ENCODE data around the gene RBM22. TPM values are rescaled to one million over a fixed set of nuclear protein-coding genes. Genes with fewer than 3 reads are reported as not detected.

The RBM22 gene
- total RNA-seq, 4 donors from 2014 or later = 35.1 to 53.6 (median 44.0) TPM

DNA sequence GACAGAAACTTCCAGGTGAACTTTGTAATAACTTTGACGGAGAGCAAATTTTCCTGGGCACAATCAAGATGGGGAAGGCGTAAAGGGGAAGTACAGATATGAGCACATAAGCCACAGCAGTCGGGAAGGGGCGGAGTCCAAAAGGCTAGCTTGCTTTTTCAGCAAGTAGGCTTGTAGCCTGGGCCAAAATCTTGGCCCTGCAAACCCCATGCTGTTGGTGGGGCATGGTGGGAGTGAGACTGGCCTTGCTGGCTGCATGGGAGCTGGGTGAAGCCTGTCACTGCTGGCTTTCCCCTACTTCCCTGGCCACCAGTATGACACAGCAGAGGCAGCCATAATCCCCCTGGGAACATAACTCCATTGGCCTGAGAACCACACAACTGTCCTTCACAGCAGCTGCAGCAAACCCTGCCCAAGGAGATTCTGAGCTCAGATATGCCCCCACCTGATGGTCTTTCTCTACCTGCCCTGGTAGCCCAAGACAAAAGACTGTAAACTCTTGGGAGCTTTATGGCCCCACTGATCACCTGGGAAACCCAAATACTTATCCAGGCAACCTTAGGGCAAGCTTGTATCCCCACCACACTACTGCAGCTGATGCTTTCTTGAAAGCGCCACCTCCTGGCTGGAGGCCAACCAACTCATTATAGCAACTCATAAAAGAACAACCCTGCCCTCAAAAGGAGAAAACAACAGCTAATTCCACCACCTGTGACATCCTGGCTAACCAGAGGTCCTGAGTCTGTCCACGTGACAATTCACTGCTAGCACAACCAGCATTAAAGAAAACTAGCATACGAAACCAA lies 33.9 kb upstream of the RBM22 start:
- Histone ChIP-seq H3K36me3 (peaks cover 0 to 55% (median 0%) of the 10 kb centered on the region in 3 donors), H3K9me3 (peaks cover 0 to 3% (median 0%) of the 10 kb centered on the region in 4 donors), H3K27me3 (no peaks in the 10 kb centered on the region), H3K27ac (peak overlapping the region in 1 of 4 donors; percentile 48), H3K4me1 (peaks cover 0 to 5% (median 0%) of the 10 kb centered on the region in 4 donors), H3K4me3 (no peak overlapping the region)
- peak in 2 of 3 donors; percentile 37 to 67 for DNase-seq
- TF ChIP-seq, protein P1, sequence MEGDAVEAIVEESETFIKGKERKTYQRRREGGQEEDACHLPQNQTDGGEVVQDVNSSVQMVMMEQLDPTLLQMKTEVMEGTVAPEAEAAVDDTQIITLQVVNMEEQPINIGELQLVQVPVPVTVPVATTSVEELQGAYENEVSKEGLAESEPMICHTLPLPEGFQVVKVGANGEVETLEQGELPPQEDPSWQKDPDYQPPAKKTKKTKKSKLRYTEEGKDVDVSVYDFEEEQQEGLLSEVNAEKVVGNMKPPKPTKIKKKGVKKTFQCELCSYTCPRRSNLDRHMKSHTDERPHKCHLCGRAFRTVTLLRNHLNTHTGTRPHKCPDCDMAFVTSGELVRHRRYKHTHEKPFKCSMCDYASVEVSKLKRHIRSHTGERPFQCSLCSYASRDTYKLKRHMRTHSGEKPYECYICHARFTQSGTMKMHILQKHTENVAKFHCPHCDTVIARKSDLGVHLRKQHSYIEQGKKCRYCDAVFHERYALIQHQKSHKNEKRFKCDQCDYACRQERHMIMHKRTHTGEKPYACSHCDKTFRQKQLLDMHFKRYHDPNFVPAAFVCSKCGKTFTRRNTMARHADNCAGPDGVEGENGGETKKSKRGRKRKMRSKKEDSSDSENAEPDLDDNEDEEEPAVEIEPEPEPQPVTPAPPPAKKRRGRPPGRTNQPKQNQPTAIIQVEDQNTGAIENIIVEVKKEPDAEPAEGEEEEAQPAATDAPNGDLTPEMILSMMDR (IDR thresholded peaks at IDR 0.05) = no peak
- TF ChIP-seq POLR2A (IDR thresholded peaks at IDR 0.05) = no peak

DNA sequence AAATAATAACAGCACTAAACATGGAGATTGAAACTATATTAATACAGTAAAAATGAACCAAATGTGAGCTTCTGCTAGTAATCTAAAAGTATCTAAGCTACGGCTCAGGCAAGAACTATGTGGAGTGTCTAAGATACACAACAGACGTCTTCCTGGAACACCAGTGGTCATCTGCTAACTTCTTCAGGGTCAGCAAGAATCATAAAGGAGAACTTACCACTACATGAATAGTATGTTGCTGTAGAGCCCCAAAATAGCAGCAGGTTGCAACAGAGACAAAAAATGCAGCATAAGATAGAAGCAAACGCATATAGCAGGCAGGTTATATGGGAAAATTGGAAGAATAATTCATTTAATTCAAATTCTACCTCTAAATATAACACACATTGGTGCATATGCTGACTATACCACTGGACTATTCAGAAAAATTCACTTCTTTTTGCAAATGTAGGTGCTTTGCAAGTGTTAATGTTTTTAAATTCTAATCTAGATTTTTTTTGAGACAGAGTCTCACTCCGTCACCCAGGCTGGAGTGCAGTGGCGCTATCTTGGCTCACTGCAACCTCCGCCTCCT lies 30.9 kb upstream of the RBM22 start:
- no peaks in the 10 kb centered on the region for H3K27me3 ChIP-seq
- H3K27ac ChIP-seq = peak overlapping the region in 2 of 4 donors; percentile 8 to 37
- H3K4me1 ChIP-seq = peaks cover 0 to 5% (median 0%) of the 10 kb centered on the region in 4 donors
- H3K36me3 ChIP-seq = peaks cover 0 to 82% (median 0%) of the 10 kb centered on the region in 3 donors
- H3K4me3 ChIP-seq = no peak overlapping the region
- no peak for DNase-seq
- peaks cover 0 to 3% (median 0%) of the 10 kb centered on the region in 4 donors for H3K9me3 ChIP-seq
- TF ChIP-seq, protein P1 (IDR thresholded peaks at IDR 0.05) = no peak
- no peak for TF ChIP-seq POLR2A (IDR thresholded peaks at IDR 0.05)

DNA sequence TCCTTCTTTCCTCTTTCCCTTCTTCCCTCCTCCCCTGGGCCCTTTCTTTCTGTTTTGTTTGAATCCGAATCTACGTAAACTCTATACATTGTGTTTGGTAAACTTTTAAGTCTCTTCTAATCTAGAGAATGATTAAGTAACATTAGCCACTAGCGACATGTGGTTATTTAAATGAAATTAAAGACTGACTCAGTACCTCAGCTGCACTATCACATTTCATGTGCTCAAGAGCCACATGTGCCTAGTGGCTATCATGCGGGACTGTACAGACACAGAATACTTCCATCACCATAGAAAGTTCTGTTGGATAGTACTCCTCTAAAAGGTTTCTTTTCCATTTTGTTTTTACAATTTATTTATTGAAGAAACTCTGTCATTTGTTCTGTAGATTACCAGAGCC lies 29.0 kb upstream of the RBM22 start:
- Histone ChIP-seq H3K27me3 (no peaks in the 10 kb centered on the region), H3K4me1 (peaks cover 0 to 2% (median 0%) of the 10 kb centered on the region in 4 donors), H3K27ac (no peak overlapping the region), H3K9me3 (no peaks in the 10 kb centered on the region), H3K4me3 (no peak overlapping the region), H3K36me3 (peaks cover 0 to 94% (median 0%) of the 10 kb centered on the region in 3 donors)
- TF ChIP-seq, protein P1 (IDR thresholded peaks at IDR 0.05) = no peak
- TF ChIP-seq POLR2A (IDR thresholded peaks at IDR 0.05) = no peak
- DNase-seq = no peak

DNA sequence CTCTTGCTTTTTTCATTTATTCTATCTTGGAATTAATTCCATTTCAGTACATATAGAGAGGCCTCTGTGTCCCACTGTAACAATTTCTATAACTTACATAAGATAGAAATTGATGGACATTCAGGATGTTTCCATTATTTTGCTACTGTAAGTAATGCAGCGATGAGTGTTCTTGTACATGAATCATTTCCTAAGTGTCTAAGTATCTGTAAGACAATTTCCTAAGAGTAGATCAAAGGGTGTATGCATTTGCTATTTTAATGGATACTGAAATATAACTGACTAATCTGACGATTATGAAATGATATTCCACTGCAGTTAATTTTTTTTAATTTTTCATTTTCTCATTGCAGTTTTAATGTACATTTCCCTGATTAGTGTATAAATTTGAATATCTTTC lies 23.0 kb upstream of the RBM22 start:
- DNase-seq = no peak
- no peaks in the 10 kb centered on the region for H3K27me3 ChIP-seq
- no peaks in the 10 kb centered on the region for H3K9me3 ChIP-seq
- H3K4me3 ChIP-seq = no peak overlapping the region
- peaks cover 0 to 93% (median 0%) of the 10 kb centered on the region in 3 donors for H3K36me3 ChIP-seq
- TF ChIP-seq, protein P1 (IDR thresholded peaks at IDR 0.05) = no peak
- no peak for TF ChIP-seq POLR2A (IDR thresholded peaks at IDR 0.05)
- H3K27ac ChIP-seq = no peak overlapping the region
- H3K4me1 ChIP-seq = no peaks in the 10 kb centered on the region

DNA sequence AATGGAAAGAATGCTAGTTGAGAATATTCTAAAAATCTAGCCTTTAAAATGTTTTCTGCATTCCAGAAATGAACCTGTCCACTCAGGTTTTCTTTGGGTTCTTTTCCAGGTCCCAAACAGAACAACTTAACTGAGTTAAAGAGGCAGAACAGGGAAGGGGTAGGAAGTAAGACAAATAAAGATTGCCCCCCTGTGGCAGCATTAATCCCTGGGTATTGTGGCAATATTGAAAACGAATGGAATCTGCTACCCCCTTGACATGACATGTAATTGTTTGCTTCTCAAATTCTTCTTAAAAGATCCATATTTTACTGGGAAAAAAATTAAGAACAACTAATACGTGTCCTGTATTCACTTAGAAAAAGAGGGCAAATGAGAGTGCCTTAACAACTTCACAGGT lies 9.3 kb upstream of the RBM22 start:
- H3K36me3 ChIP-seq = peaks cover 0 to 71% (median 0%) of the 10 kb centered on the region in 3 donors
- no peak for TF ChIP-seq POLR2A (IDR thresholded peaks at IDR 0.05)
- TF ChIP-seq, protein P1 (IDR thresholded peaks at IDR 0.05) = peak in 3 of 6 experiments; percentile 24 to 33 (median 26)
- DNase-seq = no peak
- no peak overlapping the region for H3K4me3 ChIP-seq
- H3K27me3 ChIP-seq = no peaks in the 10 kb centered on the region
- no peak overlapping the region for H3K27ac ChIP-seq
- H3K9me3 ChIP-seq = no peaks in the 10 kb centered on the region
- no peaks in the 10 kb centered on the region for H3K4me1 ChIP-seq
